ACHN (cell line): ENCODE results near the gene ZNF182.
A peak's percentile ranks its signal among the peaks of the same experiment; 100 is the strongest.
"Not testable (repeated sequence)": the region's sequence is repeated elsewhere in the genome, so short reads cannot be mapped to it uniquely, and the experiment has no call there.

Experiments used
- DNase-seq: peaks from one replicate; pipeline ENCODE4 v3.0.0-alpha.2; 2015
- in situ Hi-C: cut with HindIII; loops from 2 replicates; pipeline ENCODE4 v1.10.0; 2017; ENCODE audit warnings: low sequenced_read_pairs, low pct_ligation_motif_present, low pct_unique_long_range_greater_than_20kb

Gene ZNF182

DNA sequence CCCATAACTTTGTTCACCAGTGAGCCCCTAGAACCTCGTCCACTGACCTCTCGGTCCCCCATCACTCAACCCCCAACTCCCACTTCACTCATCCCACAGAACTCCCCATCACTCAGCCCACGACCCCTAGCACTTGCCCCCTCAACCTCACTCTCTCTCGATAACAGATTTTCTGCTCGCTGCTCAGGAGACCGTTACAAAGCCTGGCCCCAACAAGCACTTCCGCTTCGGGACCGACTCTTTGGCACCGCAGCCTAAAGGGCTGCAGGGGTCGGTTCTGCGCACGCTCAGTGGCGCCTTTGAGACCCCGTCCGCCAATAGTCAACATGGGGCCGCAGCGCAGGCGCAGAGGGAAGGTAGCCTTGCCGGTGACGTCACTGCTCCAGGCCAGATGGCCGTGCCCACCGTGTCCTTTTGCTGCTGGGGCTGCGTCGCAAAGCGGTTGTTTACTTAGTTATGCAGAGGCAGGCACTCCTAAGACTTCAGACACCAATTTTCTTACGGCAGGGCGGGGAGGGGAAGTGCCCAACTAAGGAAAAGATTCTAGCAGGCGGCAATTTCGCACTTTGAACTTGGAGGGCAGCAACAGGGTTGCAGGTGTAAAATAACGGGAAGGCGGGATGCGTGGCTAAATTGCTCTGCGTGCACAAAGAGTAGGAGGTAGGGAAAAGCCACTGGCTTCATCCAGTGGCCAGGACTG, at the start of gene ZNF182:
ZNF182 (minus strand) TSS at position 232 of the 700 bp plus-strand sequence. CDS start 1,380 bp downstream, outside the sequence.
- DNase-seq, result peak; percentile 85

DNA sequence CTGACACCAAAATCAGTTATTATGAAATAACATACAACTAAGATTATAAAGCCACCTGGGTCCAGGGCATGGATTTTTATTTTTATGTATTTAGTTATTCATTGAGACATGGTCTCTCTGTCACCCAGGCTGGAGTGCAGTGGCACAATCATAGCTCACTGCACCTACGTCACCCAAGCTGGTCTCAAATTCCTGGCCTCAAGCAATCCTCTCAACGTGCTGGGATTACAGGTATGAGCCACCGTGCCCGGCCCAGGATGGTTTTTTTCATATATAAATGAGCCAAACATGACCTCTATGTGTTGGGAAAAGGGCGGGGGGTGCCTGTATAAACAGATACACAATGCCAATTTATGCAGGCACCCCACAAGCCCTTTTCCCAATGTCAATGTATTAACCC, 43.1 kb upstream of the ZNF182 start:
- no peak for DNase-seq
- in situ Hi-C loops, result no loop called here

More for the DNA sequence above, at the start of gene ZNF182:
- in situ Hi-C loops, result no loop called here

DNA sequence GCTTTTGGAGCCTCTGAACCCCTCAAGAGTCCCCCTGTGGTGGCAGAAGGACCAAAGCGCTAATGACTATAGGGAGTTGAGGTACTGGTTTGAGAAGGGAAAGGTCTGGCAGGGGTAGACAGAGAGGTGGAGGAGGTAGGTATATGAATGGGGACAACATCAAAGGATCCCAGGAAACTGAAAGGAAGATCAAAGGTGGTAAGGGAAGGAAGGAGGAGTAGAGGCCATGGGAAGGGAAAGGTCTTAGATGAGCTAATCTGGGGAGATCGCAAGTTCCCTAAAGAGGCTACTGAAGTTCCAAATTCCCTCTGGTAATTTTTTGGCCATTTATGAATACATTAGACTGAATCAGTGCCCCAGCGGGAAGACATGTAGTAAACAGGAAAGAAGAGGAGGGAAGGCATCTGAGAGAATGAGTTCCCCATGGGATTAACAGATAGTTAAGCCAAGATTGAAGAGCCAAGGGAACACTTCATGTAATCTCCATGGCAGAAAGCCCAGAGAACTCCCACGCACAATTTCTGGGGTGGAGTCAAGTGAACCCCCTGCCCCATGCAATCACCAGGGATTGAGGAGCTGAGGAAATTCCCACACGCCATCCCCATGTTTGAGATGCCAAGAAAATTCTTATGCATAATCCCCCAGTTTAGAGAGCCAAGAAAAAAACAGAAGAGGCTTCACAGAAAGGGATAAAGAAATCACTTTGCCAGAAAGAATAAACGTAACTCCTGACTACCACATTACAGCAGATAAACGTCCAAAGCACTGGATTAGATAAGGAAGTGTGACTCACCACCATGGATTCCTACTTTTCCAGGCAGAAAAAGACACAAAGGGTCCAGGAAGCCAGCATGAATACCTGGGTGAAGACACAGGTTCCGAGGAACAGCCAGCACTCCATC, 41.9 kb upstream of the ZNF182 start:
- in situ Hi-C loops, result no loop called here
- no peak for DNase-seq

DNA sequence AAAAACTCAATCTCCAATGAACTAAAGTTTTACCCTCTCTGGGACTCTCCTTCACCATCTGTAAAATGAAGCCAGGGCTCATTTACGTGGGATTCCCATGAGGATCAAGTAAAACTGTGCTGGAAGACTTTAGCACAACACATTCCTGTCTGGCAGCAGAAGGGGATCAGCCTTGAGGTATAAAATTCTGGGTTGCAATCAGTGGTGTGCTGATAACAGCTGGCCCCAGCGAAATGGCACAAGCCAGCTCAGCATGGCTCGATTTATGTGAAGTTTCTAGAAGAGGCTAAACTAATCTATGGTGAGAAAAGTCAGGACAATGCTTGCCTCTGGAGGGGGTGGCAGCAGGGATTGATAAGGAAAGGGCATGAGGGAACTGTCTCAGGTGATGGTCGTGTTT, 39.3 kb upstream of the ZNF182 start:
- in situ Hi-C loops, result no loop called here
- no peak for DNase-seq

DNA sequence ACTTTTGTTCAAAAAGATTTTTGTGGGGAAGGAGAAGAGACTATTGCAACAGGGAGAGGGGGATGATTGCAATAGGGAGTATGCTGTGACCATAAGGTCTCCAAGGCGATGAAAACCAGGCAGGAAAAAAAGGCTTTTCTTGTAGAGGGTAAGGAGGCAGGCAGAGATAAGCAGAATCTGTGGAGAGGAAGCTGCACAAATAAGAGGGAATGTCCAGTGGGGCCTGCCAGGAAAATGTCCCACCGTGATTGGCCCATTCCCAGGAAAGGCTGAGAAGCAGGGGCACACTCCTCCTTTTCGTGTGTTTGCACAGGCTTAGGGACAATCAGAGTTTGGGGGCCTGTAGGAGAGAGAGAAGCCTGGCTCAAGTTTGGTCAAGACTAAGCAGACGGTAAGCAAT, 32.1 kb upstream of the ZNF182 start:
- DNase-seq, result no peak
- in situ Hi-C loops, result no loop called here

DNA sequence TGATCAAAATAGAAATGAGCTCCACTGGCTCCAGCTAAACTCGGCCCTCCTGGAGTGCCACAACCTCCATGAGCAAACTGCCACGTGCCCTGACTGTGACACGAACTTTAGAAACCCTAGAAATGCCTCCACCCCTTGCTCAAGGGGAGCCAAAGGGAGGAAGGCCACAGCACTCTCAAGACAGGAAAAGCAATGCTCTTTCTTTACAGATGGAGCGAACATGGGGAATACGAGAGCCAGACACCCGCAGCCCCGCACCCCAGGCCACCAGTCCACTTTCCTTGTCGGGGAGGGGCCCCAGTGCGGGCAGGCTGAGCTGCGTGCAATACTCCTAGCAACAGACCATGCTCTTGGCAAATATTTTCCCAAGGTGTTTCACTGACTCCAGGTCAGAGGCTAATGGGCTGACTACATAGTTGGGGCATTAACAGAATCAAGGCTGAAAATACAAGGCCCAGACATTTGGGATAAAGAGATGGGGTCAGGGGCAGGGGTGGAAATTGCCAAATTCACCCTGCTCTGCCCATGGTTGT, 26.9 kb upstream of the ZNF182 start:
- DNase-seq, in situ Hi-C loops: not testable (repeated sequence)

DNA sequence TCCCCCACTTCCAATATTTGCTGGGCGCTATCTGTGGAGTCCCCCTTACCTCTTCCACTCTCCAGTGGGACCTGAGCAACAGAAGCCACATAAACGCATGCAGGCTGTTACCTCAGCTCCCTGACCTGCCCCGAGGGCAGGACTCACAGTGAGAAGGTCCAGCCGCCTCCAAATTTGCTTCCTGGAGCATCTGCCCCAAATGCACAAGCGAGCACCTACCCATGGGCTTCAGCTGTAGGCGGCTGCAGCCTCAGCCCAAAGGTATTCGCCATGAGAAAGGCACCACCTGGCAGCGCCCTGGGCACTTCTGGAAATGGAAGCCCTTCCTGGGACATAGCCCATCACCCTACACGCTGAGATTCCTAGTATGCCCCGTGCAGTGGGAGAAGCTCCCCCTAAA, 26.4 kb upstream of the ZNF182 start:
- in situ Hi-C loops, result no loop called here
- DNase-seq, result no peak

DNA sequence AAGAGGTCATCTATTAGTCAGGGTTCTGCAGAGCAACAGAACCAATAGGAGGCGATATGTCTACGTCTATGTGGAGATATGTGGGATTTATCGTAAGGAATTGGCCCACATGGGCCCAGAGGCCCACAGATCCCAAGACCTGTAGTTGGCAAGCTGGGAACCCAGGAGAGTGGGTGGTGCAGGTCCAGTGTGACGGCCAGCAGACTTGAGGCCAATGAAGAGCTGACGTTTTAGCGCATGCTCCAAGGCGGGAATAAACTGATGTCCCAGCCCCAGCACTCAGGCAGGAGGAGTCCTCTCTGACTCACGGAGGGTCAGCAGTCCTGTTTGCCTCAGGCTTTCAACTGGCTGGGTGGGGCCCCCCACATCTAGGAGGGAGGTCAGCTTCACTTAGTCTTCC, 24.3 kb upstream of the ZNF182 start:
- in situ Hi-C loops, result no loop called here

DNA sequence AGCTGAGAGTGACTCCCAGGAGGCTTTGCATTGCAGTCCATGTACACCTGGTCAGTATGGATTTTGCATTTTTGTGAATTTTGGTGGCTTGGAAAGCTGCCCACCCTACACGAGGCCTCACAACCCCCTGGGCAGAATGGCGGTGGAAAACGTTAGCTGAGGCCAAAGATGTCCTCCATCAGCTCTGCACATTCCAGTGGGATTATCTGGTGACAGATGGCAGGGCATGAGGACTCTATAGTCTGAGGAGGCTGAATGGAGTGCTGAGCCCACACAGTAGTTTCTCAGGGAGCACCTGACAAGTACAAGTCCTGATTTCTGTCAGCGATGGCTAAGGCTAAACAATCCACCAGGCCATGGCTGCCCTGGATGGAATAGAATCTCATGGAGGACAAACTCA, 23.8 kb upstream of the ZNF182 start:
- in situ Hi-C loops, DNase-seq: not testable (repeated sequence)

More for the DNA sequence above, 24.3 kb upstream of the ZNF182 start:
- DNase-seq, result no peak

DNA sequence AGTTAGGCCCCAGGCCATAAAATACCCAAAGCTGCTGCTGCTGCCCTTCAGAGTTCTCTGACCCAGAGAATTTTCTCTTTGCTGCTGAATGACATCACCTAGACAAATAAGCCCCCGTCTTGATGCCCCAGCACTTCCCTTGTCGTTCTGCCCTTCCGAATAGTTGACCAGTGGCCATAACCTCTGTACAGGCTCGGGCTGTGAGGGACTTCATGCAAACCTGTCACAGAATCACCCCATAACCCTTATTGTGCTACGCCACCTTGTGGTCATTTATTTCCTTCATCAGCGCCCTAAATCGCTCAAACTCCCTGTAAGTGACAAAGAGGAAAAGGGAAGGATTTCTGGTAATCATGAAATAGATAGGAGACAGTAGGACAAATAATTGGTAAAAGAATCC, 21.8 kb upstream of the ZNF182 start:
- in situ Hi-C loops, result no loop called here
- peak; percentile 43 for DNase-seq

DNA sequence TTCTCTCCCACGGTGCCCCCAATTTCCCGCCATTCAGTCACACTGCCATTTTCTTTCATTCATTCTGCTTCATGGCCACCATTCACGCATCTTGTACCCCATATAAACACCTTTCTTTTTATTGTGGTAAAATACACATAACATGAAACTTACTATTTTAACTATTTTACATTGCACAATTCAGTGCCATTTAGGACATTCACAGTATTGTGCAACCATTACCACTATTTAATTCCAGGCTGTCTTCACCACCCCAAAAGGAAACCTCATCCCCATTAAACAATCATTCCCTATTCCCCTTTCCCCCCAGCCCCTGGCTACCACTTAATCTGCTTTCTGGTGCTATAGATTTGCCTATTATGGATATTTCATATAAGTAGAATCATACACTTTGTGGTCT, 18.9 kb upstream of the ZNF182 start:
- DNase-seq, result no peak
- in situ Hi-C loops, result no loop called here

DNA sequence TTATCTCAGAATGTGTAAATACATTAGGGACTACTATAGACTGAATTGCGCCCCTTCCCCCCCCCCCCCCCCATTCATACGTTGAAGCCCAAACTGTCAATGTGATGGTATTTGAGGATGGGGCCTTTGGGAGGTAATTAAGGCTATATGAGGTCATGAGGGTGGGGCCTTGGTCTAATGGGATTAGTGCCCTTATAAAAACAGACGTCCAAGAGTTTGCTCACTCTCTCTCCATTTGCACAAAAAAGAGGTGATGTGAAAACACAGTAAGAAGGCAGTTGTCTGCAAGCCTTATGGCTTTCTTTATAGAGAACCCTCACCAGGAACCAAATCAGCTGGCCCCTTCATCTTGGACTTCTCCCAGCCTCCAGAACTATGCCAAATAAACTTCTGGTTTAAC, 18.3 kb upstream of the ZNF182 start:
- DNase-seq, result no peak
- in situ Hi-C loops, result no loop called here

DNA sequence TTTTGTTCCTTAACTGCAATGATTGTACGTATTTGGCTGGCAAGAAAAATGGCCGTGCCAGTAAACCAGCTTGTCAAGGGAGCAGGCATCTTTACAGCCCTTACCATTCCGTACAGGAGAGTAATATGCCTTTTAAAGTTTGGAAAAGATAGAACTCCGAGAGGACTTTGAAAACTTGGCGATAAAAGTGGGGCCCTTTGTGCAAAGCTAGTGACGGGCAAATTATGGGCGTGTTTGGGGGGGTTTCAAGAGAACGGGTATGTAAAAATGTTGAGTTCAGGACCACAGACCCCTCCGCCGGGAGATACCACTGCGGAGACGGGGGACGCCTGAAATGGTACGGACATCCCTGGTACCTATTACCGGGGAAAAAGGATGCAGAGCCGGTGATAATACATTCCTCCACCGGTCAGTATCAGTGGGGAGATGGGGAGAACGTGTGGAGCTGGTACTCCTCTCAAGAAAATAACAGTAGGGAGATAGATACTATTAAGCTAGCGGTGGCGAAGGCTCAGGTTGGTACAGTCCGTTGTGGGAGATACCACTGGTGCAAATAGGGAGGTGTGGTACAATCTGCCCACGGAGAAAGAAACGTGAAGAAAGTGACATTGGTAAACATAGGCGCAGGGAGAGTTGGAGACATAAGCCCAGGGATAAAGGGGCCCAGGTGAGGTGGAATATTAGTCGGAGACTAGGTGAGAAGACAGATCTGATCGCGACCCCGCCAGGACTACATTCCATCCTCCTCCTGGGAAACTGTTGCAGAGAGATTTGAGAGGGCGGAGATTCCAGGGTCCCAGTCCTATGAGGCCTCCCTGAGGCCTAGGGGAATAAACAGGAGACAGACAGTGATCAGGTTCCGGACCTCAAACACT, 17.5 kb upstream of the ZNF182 start:
- in situ Hi-C loops, result no loop called here
- peak; percentile 63 for DNase-seq

DNA sequence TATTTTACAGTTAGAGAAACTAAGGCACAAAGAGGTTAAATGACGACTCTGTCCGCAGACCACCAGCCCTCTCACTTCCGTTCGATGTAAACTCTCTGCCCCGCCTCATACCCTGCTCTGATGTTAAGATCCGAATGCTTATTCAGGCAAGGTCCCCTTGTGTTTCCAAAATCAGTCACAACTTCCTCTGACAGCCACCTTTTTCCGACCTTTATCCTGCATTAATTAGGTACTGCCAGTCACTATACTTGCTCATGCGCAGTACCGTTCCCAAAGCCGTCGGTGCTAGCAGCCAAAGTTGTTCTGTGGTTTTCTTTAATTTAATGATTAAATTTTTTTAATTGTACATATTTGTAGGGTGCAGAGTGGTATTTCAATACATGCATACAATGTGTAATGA, 16.7 kb upstream of the ZNF182 start:
- in situ Hi-C loops, DNase-seq: not testable (repeated sequence)

DNA sequence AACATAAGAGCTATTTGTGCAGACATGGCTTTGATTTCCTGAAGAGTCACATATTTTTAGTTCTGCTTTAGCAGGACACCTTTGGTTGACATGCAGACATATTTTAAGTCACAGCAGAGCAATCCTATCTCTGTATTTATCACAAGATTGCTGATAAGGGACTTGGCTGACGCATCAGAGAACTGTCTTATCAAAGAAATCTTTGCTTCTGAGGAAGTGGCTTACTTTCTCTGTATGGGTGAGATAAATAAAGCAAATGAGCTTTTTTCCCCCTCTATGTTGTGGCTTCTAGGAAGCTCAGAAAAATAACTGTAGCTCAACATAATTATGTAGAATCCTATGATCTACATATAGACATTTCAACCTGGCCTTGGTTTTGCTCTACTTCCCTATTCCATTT, 16.1 kb upstream of the ZNF182 start:
- in situ Hi-C loops, result not testable (repeated sequence)

DNA sequence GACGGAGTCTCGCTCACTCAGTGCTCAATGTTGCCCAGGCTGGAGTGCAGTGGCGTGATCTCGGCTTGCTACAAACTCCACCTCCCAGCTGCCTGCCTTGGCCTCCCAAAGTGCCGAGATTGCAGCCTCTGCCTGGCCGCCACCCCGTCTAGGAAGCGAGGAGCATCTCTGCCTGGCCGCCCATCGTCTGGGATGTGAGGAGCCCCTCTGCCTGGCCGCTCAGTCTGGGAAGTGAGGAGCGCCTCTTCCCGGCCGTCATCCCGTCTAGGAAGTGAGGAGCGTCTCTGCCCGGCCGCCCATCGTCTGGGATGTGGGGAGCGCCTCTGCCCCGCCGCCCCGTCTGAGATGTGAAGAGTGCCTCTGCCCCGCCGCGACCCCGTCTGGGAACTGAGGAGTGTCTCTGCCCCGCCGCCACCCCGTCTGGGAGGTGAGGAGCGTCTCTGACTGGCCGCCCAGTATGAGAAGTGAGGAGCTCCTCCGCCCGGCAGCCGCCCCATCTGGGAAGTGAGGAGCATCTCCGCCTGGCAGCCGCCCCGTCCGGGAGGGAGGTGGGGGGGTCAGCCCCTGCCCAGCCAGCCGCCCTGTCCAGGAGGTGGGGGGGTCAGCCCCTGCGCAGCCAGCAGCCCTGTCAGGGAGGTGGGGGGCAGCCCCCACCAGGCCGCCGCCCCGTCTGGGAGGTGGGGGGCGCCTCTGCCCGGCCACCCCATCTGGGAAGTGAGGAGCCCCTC, 13.0 kb upstream of the ZNF182 start:
- in situ Hi-C loops, DNase-seq: not testable (repeated sequence)

More for the DNA sequence above, 16.1 kb upstream of the ZNF182 start:
- DNase-seq, result not testable (repeated sequence)

DNA sequence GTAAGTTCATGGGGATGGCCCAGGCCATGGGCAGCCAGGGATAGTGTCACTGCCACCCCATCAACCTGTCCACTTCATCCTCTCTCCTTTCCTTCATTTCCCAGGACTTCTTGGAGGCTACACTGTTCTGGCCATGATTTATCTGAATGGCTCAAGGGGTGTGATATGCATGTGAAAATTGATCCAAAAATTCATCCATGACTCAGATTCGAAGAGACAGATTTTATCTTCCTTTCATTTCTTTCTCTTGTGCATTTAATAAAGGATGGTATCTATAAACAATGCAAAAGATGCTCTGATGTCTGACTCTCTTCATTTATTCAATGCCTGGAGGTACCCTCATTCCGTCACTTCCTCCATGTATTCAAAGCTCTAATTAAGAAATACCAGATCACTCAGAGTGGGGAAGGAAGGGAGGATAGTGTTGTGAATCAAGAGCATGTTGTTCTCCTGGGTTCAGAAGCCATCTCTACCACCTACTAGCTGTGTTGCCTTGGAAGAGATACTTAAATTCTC, 5.7 kb upstream of the ZNF182 start:
- DNase-seq, in situ Hi-C loops: not testable (repeated sequence)

DNA sequence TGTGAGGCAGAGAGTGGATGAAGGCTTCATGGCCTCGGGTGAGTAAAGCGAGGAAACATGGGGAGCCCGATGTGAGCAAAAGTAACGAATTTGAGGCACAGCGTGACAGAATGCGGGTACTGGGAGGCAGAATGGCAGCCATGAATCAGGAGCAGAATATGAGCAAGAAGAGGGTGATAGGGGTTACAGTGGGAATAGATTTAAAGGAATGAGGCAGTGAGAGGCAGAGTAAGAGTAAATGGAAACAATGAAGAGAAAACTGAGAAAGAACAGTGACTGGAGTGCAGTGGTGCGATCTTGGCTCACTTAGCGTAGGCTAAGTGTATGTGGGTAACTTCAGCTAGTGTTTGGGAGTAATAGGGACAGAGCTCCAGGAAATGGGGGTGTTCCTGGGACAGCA, 2.9 kb upstream of the ZNF182 start, which contains the start of gene SPACA5:
SPACA5 (plus strand) TSS at position 301 of the 400 bp plus-strand sequence. CDS start 815 bp downstream, outside the sequence.
- DNase-seq, in situ Hi-C loops: not testable (repeated sequence)
